Nephron (organoid): ENCODE data around the gene LGI2.

Experiments used
- H3K27ac Mint-ChIP-seq, 3 experiments: 2 replicates each; pipeline ENCODE4 v1.8.0; 2020; ENCODE audit warnings: mixed read lengths in 3 of 3, mild to moderate bottlenecking in 2 of 3, moderate library complexity in 1 of 3
- H3K27me3 Mint-ChIP-seq: 2 replicates; pipeline ENCODE4 v1.8.0; 2021; ENCODE audit warnings: low read depth, mild to moderate bottlenecking, moderate library complexity, mixed read lengths
- H3K36me3 Mint-ChIP-seq: 2 replicates; pipeline ENCODE4 v1.8.0; 2020; ENCODE audit warnings: low read depth, mixed read lengths
- H3K4me1 Mint-ChIP-seq: 2 replicates; pipeline ENCODE4 v1.8.0; 2020; ENCODE audit warnings: mixed read lengths
- H3K4me3 Mint-ChIP-seq, 3 experiments: 2 replicates each; pipeline ENCODE4 v1.8.0; 2020; ENCODE audit warnings: mild to moderate bottlenecking in 3 of 3, mixed read lengths in 3 of 3, moderate library complexity in 2 of 3
- H3K9me3 Mint-ChIP-seq: 2 replicates; pipeline ENCODE4 v1.8.0; 2020; ENCODE audit warnings: mixed read lengths
- CTCF ChIP-seq, 3 experiments: fragments of 200-600 bp; sonication (generic); IDR thresholded peaks; one replicate each; pipeline ENCODE4 v1.5.0; 2021; ENCODE audit warnings: antibody characterized with exemption in 3 of 3; ENCODE audit not compliant: unreplicated experiment in 3 of 3

LGI2 gene

GRCh38 chr4:24980740-24981139 lies 50.0 kb downstream of the LGI2 start:
- no peak for TF ChIP-seq CTCF (IDR thresholded peaks at IDR 0.05; ENCODE audit: unreplicated experiment in 3 of 3)

GRCh38 chr4:24980064-24980690 lies 50.6 kb downstream of the LGI2 start:
- Mint-ChIP-seq H3K27me3 (peaks cover 23% of the 10 kb centered on the region), H3K27ac (peak overlapping the region; percentile 16 to 59 (median 41)), H3K36me3 (no peaks in the 10 kb centered on the region), H3K4me1 (peaks cover 44% of the 10 kb centered on the region), H3K4me3 (peak overlapping the region; percentile 5 to 46 (median 45)), H3K9me3 (no peaks in the 10 kb centered on the region)
- TF ChIP-seq CTCF (IDR thresholded peaks at IDR 0.05; ENCODE audit: unreplicated experiment in 3 of 3): peak; percentile 89 to 91 (median 89)

More at GRCh38 chr4:24980740-24981139, 50.0 kb downstream of the LGI2 start:
- H3K4me1 Mint-ChIP-seq: peaks cover 47% of the 10 kb centered on the region
- H3K9me3 Mint-ChIP-seq: no peaks in the 10 kb centered on the region
- no peaks in the 10 kb centered on the region for H3K36me3 Mint-ChIP-seq
- H3K4me3 Mint-ChIP-seq: no peak overlapping the region
- no peak overlapping the region for H3K27ac Mint-ChIP-seq
- peaks cover 24% of the 10 kb centered on the region for H3K27me3 Mint-ChIP-seq

GRCh38 chr4:24979554-24979953 lies 51.2 kb downstream of the LGI2 start:
- Mint-ChIP-seq H3K27ac (peak overlapping the region in 2 of 3 experiments; percentile 27), H3K9me3 (no peaks in the 10 kb centered on the region), H3K27me3 (peaks cover 22% of the 10 kb centered on the region), H3K36me3 (no peaks in the 10 kb centered on the region), H3K4me3 (no peak overlapping the region), H3K4me1 (peaks cover 37% of the 10 kb centered on the region)
- TF ChIP-seq CTCF (IDR thresholded peaks at IDR 0.05; ENCODE audit: unreplicated experiment in 3 of 3): no peak

- TF ChIP-seq CTCF (IDR thresholded peaks at IDR 0.05; ENCODE audit: unreplicated experiment in 3 of 3): no peak
- peaks cover 22% of the 10 kb centered on the region for H3K27me3 Mint-ChIP-seq
- peaks cover 34% of the 10 kb centered on the region for H3K4me1 Mint-ChIP-seq
- H3K27ac Mint-ChIP-seq: peak overlapping the region in 2 of 3 experiments; percentile 27
- H3K9me3 Mint-ChIP-seq: no peaks in the 10 kb centered on the region
- no peak overlapping the region for H3K4me3 Mint-ChIP-seq
- no peaks in the 10 kb centered on the region for H3K36me3 Mint-ChIP-seq
Measured at GRCh38 chr4:24978291-24979075, 52.3 kb downstream of the LGI2 start.

GRCh38 chr4:24975510-24975909 lies 55.2 kb downstream of the LGI2 start:
- H3K27me3 Mint-ChIP-seq: peaks cover 40% of the 10 kb centered on the region
- no peak overlapping the region for H3K4me3 Mint-ChIP-seq
- H3K9me3 Mint-ChIP-seq: no peaks in the 10 kb centered on the region
- peaks cover 18% of the 10 kb centered on the region for H3K4me1 Mint-ChIP-seq
- no peak for TF ChIP-seq CTCF (IDR thresholded peaks at IDR 0.05; ENCODE audit: unreplicated experiment in 3 of 3)
- H3K27ac Mint-ChIP-seq: no peak overlapping the region
- H3K36me3 Mint-ChIP-seq: no peaks in the 10 kb centered on the region
